Stimulated activated CD4-positive, alpha-beta T cell treated with anti-CD3 and anti-CD28 coated beads, Interleukin-1b, Interleukin-23, amount 100 ng/mL, for 24 hours (primary cell): ENCODE measurements around the gene FIP1L1.
"Not testable (repeated sequence)": the region's sequence is repeated elsewhere in the genome, so short reads cannot be mapped to it uniquely, and the experiment has no call there.

Experiments used
- DNase-seq, 4 experiments: peaks; one replicate each; pipeline ENCODE4 v3.0.0-alpha.2; 2020; ENCODE audit warnings: low read depth in 4 of 4, low spot score in 1 of 4

Gene FIP1L1

DNA sequence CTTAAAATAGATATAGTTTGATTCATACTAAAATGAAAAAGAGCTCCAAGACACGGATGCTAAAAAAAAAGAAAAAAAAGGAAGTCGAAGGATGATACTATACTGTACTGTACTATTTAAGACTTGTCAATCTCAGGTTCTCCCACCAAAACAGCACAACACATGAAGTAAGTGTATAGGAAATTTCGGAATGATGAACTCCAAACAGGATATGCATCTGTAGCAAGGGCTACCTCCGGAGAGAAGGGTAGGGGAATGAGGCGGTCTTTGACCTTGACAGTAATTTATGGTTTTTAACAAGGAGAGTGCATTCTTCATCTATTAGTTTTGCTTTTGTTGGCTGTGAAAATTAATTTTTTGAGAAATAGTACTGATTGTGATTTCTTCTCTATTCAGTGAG lies 541 bp upstream of the FIP1L1 start:
- no peak for DNase-seq

DNA sequence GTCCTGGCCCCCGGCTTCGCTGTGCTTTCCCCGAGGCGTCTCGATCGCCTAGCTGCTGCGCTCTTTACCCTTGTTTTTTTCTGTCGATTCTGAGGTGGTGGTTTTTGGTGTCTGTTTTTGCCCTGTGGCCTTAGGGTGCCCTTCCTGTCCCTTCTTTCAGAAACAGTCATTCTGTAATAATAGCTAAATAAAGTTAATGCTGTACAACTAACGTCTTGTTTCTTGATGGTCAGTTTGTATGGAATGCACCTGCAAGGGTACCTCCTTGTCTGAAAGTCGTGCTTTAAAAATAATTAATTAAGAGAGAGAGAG lies 686 bp downstream of the FIP1L1 start:
- DNase-seq, result no peak

DNA sequence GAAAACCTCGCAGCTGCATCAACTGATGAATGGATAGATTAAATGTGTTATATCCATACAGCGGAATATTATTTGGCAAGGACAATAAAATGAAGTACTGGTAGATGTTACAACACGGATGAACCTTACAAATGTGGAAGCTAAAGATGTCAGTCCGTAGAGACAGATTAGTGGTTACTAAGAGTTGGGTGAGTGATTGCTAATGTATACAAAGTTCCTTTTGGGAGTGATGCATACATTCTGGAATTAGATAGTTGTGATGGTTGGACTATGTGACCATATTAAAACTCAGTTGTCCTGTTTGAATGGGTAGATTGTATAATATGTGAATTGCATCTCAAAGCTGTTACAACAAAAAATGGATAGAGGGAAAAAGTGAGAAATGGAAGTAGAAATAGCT lies 2.8 kb downstream of the FIP1L1 start:
- no peak for DNase-seq

DNA sequence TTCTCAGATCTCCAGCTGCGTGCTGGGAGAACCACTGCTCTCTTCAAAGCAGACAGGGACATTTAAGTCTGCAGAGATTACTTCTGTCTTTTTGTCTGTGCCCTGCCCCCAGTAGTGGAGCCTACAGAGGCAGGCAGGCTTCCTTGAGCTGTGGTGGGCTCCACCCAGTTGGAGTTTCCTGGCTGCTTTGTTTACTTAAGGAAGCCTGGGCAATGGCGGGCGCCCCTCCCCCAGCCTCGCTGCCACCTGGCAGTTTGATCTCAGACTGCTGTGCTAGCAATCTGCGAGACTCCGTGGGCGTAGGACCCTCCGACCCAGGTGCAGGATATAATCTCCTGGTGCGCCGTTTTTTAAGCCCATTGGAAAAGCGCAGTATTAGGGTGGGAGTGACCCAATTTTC lies 32.0 kb downstream of the FIP1L1 start:
- DNase-seq, result not testable (repeated sequence)

DNA sequence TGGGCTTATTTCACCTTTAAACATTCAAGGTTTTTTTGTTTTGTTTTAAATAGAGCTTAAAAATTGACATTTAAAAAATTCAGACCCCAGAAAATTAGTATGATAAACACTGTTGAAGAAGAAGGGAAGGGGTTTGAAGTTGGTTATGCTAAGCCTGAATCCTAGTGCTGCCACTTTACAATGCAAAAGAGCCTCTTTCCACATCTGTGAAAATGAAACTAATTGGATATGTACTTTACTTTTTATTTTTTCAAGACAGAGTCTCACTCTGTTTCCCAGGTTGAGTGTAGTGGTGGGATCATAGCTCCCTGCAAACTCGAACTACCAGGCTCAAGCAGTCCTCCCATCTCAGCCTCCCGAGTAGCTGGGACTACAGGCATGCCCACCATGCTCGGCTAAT lies 41.8 kb downstream of the FIP1L1 start:
- no peak for DNase-seq

DNA sequence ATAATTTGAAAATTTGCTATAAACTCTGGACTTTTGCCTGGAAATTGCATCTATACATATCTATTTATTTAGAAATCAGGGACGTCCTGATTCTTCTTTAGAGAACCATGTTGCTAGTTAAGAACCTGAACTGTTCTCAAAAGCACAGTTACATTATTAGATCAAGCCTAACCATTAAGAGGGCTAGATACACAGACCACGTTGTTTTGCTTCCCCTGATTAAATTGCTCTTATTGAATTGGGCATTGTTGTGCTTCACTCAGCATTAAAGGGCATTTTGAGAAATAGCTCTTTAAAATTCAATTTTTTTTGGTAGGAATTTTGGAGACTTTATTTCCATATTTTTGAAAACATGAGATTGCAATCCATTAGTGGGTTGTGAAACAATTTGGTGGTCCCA lies 44.4 kb downstream of the FIP1L1 start:
- no peak for DNase-seq

DNA sequence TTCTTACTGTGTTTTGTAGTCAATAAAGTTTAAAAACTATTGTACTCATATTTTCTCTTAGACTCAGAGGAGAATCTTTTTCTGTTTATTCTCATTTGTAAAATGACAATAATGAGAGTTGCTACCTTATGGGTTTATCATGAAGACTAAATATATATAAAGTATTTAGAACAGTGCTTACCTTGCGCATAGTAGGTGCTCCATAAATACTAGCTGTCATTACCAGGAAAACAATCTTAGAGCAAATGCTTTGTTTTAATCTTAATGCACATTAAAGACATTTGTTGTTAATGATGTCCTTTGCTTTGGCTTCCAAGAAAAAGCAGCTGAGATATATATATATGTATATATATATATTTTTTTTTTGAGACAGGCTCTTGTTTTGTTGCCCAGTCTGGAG lies 44.9 kb downstream of the FIP1L1 start:
- no peak for DNase-seq

DNA sequence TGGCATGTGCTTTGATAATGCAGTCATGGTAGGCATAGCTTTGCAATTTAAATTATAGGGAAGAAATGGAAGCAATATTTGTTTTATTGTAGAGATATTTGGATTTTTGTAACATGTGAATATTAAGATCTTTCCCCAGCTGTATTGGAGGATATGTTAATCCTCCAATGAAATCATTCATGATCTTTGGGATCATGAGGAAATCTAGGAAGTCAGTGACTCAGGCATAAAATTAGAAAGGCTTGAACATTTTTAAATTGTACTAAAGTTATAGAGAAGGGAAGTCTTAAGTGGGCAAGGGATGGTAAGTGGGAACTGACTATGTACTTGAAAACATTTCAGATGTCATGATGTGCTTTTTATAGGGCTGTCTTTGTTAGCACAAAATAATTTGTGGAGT lies 46.8 kb downstream of the FIP1L1 start:
- DNase-seq, result no peak

DNA sequence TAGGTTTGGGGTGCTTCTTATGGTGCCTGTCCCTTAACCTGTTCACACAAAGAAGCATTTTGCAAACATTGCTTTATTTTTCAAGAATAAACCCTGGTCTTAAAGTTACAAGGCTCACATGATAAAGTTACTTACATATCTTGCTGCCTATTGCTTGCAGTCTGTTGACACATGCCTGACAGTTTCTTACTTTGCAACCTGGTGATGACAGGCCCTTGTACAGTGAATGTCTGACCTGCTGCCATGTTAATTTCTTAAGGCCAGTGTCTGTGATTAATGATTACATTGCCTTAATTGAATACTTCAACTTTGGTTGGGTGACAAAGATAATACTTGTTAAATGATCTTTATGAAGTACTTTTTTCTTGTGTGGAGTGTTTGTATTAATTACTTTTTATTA lies 49.9 kb downstream of the FIP1L1 start:
- no peak for DNase-seq

DNA sequence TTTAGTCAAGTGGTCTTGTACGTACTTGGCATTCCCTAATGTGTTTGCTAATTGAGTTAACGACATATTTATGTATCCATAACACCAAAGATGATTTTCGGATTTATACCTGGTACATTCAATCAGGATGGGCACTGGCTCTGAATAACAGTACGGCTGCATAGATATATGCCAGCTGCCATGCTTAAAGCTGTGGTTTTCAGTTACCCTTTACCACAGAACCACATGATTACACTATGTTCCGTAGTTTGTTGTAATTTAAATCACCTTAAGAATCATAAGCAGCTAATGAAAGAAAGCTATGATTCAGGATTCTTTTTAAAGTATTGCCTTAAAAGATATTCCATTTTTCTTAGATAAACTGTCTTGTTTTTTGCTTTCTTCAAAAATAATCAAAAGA lies 53.6 kb downstream of the FIP1L1 start:
- no peak for DNase-seq

DNA sequence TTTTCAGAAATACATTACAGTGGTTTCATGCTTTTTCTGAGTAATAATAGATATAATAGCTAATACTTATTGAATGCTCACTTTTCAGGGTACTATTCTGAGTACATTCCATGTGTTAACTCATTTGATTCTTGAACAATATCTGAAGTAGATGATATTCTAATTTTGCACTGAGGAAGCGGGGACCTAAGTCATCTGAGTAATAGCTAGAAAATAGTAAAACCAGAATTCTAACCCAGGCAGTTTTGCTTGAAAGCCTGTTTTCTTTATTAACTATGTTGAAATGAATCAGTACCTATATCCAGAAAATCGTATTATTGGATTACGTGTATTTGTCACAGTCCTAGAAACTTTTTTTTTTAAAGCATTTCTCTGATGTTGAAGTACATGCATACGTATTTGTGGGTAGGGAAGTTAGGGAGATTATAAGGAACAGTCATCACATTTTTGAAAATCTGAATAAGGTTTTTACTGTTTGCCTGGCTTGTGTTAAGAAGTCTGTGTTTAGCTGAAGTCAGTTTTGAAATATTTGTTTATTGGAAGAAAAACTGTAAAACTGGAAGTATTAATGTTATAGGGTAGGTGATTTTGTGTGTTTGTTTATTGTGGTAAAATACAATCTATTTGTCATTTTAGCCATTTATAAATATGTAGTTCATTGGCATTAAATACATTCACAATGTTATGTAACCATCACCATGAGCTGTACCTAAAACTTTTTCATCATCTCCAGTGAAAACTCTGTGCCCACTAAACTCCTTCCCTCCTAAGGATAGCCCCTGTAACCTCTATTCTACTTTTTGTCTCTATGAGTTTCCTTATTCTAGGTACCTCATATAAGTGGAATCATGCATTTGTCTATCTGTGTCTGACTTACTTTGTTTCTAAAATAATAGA lies 55.3 kb downstream of the FIP1L1 start:
- DNase-seq, result no peak

DNA sequence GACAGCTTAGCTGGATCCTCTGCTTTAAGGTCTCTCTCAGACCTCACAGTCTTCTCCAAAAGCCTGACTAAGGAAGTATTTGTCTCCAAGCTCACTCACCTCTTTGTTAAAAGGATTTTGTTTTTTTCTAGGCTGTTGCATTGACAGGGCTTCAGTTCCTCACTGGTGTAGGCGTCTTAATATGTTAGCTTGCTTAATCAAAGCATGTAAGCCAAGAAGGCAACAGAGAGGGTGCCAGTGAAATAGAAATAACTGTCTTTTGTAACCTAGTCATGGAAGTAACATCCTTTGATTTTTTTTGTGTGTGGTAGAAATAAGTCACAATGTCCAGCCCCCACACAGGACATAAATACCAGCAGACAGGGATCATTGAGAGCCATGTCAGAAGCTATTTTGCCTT lies 58.8 kb downstream of the FIP1L1 start:
- no peak for DNase-seq

DNA sequence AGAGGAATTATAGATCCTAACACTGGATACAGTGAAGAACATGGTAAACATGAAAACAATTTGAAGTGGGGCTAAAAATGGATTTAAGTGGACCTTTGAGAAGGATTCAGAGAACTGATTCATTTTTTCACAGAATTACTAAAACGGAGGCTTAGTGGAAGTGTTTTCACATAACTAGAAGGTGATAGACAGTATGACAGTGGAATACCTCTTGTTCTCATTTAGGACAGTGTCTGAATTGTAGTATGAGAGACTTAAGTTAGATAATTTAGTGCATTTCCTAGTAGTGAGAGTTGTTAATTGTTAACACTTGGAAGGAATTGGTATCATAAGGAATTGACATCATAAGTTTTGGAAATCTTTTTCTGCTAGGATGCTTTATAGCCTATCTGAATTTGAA lies 64.1 kb downstream of the FIP1L1 start:
- DNase-seq, result no peak

DNA sequence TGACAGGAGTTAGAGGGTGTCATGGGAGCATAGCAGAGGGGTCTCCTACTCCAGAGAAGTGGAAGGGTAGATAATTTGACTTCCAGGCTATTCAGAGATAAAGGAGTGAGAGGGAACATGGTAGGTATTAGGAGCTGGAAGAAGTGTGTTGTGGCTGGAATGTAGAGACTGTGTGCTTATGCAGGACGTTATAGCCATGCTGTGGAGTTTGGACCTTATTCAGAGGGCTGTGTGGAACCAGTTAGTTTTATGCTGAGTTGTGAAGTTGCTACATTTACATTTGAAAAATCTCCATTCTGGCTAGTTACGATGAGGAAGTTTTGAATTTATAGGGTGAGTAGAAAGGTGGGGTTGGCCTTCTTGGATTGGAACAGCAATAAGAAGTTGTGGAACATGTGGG lies 67.5 kb downstream of the FIP1L1 start:
- DNase-seq, result no peak

DNA sequence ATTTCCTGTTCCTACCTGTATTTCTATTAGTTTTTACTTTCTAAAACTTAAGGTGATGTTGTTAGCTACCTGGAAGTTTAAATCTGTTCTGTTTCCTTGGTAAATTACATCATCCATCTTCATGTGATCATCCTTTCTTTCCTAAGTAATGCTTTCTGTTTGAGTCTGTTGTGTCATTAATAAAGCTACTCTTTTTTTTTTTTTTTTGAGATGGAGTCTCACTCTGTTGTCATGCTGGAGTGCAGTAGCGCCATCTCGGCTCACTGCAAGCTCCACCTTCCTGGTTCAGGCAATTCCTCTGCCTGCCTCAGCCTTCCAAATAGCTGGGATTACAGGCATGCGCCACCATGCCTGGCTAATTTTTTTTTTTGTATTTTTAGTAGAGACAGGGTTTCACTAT lies 73.3 kb downstream of the FIP1L1 start:
- DNase-seq, result no peak

DNA sequence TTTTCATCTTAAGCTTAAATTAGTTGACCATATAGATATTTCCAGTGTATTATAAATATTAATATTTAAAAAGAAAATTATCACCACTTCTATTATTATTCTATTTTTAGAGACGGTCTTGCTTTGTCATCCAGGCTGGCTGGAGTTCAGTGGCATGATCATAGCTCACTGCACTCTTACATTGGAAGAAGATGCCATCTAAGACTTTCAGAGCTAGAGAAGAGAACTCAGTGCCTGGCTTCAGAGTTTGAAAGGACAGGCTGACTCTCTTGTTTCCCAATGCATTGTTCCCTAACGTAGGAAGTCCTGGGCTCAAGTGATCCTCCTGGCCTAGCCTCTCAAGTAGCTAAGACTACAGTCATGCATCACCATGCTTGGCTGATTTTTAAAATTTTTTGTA lies 75.9 kb downstream of the FIP1L1 start:
- no peak for DNase-seq

DNA sequence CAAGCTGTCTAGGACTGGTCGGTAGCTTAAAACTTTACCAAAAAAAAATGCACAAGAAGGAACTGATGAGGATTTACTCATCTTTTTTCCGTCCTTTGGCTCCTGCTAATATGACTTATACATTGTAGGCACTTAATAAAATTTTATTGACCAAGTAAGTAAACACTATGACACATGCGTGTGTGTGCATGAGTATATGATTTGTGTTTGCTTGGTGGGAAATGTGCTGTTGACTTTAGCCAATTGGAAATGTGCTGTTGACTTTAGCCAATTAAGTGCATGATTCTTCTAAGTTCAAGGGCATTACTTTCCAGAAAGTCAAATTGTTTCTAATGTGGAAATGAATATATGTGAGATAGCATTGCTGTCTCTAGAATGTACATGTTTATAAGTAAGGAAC lies 78.3 kb downstream of the FIP1L1 start:
- no peak for DNase-seq

DNA sequence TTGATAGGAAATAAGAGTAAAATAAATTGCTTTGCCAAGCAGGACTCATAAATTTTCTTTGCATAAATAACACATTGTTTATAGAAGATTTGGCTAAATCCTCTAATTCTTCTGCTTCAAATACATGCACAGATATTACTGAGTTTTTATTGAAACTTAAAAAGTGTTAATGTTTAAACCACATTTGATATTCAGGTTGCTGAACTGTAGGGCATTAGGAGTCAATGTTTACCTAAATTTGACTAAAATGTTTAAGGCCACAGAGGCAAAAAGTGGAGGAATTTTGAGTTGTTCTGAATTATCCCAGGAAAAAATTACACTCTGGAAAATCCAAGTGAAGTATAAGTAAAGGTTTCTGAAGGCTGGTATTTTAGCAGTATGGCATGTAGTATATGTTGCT lies 78.7 kb downstream of the FIP1L1 start:
- no peak for DNase-seq

DNA sequence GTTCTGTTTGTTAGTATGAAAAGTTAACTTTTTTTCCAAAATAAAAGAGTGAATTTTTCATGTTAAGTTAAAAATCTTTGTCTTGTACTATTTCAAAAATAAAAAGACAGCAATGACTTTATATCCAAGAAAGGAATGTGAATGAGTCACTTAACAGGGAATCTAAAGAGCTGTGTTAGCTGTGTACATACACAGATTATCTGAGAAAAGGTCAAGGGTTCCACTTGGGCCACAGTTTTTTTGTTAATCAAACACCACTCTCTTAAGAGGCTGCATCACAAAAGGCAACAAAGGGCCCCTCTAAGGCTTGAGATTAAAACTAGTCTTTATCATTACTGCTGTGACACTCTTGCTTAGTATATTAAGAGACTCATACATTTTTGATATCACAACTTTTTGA lies 82.1 kb downstream of the FIP1L1 start:
- DNase-seq, result no peak

DNA sequence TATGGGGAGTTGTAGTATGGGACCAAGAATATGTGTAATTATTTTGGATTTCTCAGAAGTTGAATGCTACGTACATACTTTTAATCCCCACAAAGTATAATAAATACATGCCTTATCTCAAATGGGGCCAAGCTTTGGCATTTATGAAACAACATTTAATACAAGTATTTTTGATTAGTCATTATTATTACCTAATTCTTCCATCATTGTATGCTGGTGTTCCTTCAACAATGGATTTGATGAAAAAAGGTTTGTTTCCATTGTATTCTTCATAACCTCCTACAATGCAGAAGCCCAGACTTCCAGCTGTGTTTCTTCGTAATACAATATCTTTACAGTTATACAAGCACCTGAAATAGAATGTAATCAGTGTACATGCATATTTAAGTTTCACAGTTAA lies 83.8 kb downstream of the FIP1L1 start:
- no peak for DNase-seq

DNA sequence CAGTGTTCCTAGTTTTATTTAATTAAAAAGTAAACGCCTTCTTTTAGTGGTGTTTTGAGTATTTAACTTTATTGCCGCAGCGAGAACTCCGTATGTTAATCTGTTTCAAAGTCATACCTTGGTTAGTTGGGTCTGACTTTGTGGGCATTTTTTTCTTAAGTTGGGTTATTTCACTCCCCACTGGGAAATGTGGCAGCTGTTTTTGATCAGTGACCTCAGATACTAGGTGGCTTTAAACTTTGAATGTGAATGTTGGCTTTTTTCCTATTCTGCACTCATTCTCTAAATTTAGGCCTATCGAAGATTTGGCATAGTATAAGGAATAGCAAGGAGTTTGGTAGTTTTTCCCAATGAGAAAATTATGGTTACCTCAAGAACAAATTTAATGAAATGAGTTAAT lies 85.9 kb downstream of the FIP1L1 start:
- DNase-seq, result no peak

DNA sequence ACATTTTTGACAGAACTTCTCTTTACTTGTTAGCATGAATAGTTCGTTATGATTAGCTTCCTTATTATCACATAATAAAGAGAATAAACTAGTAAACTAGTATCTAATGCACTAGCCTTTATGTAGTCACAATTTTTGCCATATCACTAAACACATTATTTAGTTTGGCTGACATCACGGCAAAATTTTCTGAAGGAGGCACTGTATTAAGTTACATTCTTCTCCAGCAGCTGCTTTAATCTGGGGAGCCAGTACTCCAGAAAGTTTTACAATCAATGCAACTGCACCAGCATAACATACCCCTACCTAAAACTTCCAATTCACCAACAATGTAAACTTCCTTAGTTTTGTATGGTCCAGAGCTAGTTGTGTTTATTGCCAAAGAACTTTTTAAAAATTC lies 87.8 kb downstream of the FIP1L1 start:
- DNase-seq, result no peak

DNA sequence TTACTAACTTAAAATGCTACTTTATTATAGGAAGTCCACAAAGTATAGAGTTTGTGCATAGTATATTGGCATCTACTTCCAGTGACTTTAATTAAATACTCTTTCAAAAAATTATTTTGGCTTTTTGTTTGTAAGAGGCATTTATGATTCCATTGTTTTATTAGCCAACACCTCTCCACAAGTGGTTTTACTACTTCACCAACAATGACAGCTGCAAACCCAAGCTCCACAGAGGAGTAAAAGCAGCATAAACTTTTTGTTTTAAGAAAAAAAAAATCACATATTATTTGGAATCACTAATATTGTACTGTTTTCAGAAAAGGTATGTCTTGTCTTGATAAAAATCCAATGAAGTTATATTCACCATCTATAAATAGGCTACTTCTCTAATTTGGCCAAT lies 88.5 kb downstream of the FIP1L1 start:
- no peak for DNase-seq

DNA sequence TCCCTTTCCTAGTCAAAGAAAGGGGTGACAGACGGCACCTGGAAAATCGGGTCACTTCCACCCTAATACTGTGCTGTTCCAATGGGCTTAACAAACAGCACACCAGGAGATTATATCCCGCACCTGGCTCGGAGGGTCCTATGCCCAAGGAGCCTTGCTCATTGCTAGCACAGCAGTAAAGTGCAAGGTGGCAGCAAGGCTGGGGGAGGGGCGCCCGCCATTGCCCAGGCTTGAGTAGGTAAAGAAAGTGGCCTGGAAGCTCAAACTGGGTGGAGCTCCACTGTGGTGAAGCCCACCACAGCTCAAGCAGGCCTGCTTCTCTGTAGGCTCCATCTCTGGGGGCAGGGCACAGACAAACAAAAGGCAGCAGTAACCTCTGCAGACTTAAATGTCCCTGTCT lies 89.1 kb downstream of the FIP1L1 start:
- not testable (repeated sequence) for DNase-seq
